ENCODE results near the gene CACUL1.
A peak's percentile ranks its signal among the peaks of the same experiment; 100 is the strongest.
"Not testable (repeated sequence)": the region's sequence is repeated elsewhere in the genome, so short reads cannot be mapped to it uniquely, and the experiment has no call there.

The CACUL1 gene

DNA sequence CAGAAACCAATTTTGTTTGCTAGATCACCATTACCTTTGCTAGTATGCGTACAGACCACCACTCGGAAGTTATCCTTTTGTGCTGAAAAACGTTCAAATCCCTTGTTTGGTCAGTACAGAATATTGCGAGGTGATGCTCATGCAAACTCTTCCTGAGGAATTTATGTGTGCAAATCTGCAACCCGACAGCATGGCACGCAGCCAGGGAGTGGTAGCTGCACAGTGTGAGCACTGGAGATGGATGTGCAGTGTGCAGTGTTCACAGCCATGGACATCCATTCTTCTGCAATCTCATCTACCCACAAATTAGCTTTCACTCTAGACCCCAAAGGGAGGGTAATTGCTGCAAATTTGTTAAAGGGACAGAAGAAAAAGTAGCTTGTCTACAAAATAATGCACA lies 72.2 kb downstream of the CACUL1 start:
- DNase-seq (ENCODE audit: low read depth), result no peak

DNA sequence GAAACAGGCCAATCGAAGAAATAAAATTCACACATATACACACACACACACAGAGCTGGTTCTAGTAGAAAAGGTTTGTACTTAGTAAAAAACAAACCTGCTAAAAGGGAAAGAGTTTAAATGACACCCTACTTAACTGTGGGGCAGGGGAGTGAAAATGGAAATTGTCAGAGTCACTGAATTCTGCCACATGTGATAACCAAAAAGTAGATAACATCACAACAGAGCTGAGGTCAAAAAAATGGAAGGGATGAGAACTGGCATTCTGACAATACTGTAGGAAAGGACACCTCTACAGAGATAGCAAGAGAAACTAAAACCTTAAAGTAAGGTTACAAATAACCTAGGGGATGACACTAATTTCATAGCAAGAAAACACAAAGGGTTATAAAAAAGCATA lies 74.6 kb downstream of the CACUL1 start:
- DNase-seq (ENCODE audit: low read depth), result no peak

DNA sequence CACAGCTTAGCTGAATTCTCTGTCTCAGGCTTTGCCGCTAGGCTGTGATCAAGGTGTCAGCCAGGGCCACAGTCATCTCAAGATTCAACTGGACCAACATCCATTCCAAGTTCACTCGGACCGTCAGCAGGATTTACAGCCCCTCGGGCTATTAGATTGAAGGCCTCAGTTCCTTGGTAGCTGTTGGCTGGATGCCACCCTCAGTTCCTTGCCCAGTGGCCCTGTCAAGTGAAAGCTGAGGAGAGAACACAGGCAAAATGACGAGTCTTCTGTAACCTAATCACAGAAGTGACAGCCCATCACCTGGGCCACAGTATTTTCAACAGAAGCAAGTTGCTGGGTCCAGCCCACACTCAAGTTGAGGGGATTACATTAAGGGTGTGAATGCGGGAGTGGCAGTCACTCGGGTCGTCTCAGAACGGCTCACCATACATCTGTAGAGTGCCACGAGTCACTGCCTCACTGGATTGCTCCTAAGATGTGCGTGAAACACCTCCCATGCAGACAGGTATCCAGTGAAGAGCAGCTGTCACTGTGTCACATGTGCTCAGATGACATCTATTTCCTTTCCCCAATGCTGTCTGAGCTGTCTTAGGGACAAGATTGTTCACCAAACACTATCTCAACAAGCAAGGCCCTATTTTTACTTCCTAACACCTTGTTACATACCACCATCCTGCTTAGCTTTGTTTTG lies 80.4 kb downstream of the CACUL1 start:
- DNase-seq (ENCODE audit: low read depth), result no peak

DNA sequence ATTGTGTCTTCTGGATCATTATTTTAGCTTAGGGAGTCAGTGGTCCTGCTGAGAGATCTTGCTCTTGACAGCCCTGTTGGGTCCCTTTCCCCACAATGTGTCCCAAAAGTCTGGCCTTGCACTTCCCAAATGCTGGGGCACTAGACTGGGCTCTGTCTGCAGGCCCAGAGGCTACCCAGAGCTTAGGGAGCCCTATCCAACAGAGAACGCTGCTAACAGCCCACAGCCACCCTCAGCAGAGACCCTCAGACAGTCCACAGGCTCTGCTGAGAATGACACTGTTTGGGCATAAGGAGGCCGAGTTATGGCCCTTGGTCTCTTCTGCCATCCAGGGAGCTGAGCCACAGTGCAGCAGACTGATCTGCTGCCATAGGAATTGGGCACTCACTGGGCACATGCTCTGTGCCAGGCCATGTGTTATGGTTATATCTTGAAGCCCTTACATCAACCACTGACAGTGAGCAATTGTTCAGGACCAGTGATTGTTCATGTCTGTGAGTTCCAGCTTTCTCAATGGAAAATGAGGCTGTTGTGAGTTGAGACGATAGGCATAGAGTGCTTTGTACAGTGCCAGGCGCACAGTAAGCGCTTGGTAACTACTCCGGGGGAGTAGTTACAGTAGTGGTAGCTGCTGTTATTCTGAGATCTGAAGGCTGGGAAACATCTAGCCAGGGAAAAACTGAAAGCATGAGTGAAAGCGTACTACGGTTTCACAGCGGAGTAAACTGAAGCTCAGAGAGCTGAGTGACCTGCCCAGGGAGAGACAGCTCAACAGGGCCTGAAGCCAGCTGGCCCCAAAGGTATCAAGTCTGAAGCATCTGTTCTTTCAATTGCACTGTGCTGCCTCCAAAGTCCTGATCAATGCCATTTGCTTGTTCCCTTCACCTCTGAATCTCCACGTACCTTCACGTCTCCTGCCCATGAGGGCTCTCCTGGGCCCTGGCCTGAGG lies 81.7 kb downstream of the CACUL1 start:
- DNase-seq (ENCODE audit: low read depth), result no peak

DNA sequence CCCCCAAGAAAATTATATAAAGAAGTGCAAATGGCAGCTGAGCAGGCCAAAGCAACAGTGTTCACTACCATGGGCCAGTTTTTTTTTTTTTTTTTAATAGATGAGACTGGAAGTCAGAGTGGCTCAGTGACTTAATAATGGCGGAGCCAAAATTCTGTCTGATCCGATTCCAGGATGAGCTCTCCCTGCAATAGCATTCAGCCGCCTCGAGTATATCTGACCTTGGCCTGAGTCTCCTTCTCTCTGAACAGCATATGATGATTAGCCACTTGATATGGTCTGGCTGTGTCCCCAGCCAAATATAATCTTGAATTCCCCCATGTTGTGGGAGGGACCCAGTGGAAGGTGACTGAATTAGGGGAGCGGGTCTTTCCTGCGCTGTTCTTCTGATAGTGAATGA lies 82.6 kb downstream of the CACUL1 start:
- no peak for DNase-seq (ENCODE audit: low read depth)

DNA sequence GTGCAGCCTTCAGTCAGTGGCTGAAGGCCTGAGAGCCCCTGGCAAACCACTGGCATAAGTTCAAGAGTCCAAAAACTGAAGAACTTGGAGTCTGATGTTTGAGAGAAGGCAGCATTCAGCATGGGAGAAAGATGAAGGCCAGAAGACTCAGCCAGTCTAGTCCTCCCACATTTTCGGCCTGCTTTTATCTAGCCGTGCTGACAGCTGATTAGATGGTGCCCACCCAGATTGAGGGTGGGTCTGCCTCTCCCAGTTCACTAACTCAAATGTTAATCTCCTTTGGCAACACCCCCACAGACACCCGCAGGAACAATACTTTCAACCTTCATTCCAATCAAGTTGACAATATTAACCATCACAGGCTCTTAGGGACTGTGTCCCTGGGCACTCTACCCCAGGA lies 83.5 kb downstream of the CACUL1 start:
- not testable (repeated sequence) for DNase-seq (ENCODE audit: low read depth)

DNA sequence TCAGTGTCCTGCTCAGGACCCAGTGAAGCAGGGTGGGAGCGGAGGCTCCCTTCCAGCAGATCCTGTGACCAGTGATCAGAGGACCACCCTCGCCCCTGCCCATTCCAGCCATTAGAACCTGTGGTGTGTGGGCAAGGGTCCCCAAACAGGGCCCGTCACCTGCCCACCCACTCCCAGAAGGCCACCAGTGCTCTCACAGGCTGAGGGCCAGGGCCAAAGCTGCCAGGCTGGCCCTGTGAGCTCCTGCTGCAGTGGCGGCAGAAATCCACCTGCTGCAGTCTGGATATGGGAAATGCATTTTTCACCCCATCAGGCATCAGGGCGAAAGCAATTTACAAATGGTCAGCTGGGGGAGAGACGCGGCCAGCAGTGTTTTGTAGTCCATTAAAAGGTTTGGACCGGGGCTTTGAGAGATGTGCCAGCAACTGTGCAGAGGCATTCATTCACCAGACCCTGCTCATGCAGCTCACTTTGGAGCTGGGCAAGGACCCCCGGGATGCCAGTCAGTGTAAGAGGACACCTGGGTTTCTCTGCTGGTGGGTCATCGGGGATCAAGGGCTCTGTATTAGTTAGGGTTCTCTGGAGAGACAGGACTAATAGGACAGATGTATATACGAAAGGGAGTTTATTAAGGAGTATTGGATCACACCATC lies 84.2 kb downstream of the CACUL1 start:
- DNase-seq (ENCODE audit: low read depth), result no peak

DNA sequence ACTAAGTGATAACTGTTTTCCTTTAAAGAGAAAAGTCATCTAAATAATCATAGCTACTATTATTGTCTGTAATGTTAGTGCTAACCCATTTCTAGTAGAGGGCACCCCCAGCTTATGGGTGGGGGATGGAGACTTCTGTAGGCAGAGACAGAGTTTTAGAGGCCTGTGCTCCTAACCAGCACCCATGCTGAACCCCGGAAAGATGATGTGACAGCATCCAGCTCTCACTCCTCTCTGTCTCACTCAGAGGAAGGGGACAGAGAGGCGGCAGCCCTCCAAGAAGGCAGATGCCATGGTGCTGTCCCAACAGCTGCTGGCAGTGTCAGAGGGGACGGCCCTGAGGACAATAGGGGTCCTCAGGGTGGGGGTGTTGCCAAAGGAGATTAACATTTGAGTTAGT lies 84.9 kb downstream of the CACUL1 start:
- no peak for DNase-seq (ENCODE audit: low read depth)

DNA sequence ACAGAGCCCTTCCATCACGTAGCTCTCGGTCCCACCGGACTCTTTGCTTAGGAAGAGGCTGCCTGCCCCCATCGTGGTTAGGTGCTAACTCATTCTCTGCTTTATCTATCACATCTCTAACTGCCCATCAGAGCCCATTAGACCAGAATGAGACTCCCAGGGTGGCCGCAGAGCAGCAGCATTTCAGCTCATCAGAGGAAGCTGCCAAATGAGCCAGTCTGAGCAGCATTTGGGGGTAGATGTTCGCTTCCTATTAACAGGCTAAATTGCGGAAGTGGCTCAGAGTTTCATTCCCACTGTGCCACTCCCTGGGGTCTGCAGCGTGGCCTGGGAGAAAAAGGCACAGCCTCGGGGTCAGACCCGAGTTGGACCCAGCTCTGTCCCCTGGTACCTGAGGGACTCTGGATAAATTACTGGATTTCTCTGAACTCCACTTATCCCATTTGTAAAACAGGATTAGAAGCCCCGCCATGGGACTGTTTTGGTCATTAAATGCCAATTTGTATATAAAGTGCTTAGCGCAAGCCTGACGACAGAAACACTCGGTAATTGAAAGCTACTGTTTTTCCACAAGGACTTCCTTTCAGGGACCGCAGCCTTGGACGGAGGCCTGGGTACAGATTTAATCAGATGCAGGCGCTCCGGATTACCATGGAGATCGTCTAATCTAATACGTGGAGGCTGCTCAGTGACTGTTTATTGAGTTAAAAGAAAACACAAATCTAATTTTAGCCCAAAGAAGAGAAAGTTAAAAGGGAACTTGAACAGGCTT lies 85.6 kb downstream of the CACUL1 start:
- peak; percentile 17 for DNase-seq (ENCODE audit: low read depth)

DNA sequence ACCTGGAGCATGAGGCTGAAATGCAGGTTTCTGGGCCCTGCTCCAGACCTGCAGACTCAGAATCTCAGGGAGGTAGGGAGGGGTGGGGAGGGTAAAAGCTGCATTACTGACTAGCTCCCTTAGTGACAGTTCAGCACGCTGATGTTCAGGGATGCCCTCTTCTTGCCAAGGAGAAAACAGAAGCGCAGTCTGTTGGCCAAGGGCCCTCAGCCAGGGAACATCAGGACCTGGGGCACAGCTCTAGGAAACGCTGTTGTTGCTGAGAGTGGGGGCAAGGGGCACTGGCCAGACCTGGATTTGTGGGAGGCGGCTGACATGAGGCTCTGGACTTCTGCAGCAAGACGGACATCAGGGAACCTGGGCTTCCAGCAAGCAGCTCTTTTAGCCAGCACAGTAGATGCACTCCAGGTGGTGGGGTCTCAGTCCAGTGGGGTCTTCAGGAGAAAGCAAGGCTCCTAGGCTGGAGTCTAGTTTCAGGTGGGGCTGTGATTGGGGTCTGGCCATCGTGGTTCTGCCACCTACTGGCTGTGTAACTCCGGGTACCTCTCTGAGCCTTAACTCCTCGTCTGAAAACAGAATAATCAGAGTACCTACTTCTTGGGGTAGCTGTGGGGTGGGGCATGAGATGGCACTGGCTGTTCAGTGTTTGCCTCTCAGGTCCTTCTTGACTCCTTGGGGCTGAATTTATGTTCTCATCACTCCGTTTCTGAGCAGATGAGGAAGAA lies 86.4 kb downstream of the CACUL1 start:
- no peak for DNase-seq (ENCODE audit: low read depth)

DNA sequence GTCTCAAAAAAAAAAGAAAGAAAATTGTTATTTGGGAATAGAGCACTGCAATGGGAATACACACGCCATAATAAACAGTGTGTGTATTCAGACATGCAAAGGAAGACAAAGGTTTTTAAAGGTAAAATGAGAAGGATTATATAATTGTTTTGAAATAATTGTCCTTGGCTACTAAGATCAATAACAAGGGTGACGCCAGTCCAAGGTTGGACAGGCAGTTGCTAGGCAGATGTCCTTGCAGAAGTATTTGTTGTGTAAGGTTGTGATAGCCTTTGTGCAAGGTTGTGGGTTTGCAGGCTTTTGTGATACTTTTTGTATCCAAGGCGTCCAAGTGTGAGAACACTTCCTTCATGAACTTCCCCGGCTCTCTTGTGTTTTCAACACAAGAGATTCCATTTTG lies 87.0 kb downstream of the CACUL1 start:
- no peak for DNase-seq (ENCODE audit: low read depth)

DNA sequence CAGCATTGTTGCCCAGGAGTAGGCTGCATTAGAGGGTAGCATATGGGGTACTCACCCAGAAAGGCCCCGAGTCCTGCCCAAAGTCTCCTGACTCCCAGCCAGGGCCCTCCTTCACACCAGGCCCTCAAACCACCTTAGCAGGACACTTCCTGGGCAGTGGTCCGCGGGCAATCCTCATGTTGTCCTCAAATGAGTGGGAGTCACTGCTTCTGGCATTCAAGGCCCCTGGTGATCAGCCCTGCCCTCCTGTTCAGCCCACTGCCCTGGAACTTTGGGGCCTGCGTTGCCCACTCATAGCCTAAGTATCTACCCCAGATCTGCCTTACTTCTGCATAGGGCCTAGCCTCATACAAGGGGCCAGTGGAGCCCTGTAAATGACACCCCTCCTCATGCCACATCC lies 88.4 kb downstream of the CACUL1 start:
- no peak for DNase-seq (ENCODE audit: low read depth)

DNA sequence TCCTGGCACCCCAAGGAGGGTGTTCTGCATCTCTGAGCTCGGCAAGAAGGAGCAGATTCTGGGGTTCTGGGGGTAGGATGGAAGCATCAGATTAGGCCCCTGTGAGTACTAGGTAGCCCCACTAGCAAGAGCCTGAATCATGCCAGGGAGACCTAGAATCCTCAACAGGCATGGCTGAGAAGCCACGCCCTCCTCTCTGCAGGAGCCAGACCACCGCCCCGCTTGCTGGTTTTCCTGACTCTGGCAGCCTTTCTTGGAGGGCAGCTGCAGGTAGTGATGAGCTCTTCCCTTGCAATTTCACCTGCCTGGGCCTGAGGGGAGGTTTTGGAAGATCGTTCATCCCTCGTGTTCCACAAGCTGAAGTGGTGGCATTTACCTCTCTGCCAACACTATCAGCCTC lies 90.4 kb downstream of the CACUL1 start:
- DNase-seq (ENCODE audit: low read depth), result no peak

DNA sequence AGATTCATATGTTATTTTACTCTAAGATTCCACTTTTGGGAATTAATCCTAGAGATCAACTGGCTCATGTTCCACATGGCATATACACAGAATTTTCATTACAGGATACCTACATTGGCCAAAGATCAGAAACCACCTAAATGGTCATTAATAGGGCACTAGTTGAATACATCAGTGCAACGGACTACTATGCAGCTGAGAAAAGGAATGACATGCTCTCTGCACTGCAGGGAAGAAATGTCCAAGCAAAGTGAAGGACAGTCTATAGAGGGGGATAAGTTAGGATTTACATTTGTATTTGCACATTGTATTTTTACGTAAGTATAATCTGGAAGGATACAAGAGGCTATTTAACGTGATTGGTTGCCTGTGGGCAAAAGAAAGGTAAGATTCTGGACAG lies 91.6 kb downstream of the CACUL1 start:
- DNase-seq (ENCODE audit: low read depth), result no peak

DNA sequence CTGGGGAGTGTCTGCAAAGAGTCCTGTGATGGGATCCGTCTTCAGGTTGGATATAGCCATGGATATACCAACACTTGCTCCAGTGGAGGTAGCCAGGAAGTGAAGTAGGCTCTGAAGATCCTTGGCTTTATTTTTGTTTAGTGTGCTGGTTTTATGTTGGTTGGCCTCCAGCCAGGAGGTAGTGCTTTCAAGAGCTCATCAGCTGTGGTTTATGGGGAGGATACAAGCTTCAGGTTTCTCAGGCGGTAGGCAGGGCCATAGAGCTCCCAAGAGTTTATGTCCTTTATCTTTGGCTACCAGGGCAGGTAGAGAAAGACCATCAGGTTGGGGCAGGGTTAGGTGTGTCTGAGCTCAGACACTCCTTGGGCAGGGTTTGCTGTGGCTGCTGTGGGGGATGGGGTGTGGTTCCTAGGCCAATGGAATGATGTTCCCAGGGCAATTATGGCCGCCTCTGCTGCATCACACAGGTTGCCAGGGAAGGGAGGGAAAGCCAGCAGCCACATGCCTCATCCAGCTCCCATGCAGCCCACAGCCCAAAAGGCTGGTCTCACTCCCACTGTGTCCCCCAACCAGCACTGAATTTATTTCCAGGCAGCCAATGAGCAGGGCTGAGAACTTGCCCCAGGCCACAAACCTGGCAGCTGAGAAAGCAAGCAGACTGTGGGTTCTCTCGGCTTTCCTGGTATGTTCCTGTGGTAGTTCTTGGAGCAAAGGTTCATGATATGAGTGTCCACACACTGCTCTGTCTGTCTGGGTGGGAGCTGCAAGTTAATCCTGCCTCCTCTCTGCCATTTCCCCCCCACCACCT lies 92.3 kb downstream of the CACUL1 start:
- DNase-seq (ENCODE audit: low read depth), result no peak

DNA sequence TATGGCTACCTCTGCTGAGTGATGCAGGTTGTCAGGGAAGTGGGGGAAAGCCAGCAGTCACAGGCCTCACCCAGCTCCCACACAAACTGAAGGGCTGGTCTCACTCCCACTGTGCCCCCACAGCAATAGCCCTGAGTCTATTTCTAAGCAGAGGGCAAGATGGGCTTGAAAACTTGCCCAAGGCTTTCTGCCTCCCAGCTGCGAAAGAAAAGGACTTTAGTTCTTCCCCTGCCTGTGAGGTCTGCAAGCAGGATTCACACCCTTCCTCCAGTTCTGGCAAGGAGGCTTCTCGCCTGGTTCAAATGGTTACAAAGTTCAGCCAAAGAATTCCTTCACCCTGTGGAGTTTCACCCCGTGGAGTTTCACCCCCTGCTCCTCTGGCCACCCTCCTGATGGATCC lies 96.0 kb downstream of the CACUL1 start:
- no peak for DNase-seq (ENCODE audit: low read depth)

DNA sequence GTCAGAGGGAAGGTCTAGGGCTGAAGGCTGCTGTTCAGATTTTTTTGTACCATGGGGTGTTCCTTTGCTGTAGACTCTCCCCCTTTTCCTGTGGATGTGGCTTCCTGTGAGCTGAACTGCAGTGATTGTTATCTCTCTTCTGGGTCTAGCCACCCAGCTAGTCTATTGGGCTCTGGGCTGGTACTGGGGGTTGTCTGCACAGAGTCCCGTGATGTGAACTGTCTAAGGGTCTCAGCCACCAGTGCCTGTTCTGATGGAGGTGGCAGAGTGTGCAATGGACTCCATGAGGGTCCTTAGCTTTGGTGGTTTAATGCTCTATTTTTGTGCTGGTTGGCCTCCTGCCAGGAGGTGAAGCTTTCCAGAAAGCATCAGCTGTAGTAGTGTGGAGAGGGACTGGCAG lies 96.6 kb downstream of the CACUL1 start:
- not testable (repeated sequence) for DNase-seq (ENCODE audit: low read depth)

DNA sequence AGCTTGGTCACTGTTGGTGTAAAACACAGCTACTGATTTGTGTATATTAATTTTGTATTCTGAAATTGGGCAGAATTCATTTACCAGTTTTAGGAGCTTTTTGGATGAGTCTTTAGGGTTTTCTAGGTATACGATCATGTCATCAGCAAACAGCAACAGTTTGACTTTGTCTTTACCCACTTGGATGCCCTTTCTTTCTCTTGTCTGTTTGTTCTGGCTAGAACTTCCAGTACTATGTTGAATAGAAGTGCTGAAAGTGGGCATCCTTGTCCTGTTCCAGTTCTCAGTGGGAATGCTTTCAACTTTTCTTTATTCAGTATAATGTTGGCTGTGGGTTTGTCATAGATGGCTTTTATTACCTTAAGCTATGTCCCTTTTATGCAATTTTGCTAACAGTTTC lies 109.5 kb downstream of the CACUL1 start:
- DNase-seq (ENCODE audit: low read depth), result not testable (repeated sequence)

DNA sequence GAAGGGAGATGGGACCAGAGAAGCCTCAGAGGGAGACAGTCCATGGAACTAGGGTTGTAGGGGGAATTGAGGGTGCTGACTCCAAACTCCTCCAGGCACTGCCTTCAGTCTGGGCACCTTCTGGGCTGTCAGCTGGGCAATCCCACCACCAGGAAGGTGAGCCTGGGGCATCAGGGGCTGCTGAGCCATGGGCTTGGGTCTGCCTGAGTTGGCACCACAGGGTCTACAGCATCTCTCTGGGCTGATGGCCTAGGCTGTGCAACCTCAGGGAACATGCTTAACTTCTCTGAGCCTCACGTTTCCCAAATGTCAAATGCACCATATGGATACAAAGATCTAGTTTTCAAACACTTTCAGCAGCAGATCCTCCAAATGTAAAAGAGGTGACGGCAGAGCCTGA lies 112.5 kb downstream of the CACUL1 start:
- DNase-seq (ENCODE audit: low read depth), result no peak

DNA sequence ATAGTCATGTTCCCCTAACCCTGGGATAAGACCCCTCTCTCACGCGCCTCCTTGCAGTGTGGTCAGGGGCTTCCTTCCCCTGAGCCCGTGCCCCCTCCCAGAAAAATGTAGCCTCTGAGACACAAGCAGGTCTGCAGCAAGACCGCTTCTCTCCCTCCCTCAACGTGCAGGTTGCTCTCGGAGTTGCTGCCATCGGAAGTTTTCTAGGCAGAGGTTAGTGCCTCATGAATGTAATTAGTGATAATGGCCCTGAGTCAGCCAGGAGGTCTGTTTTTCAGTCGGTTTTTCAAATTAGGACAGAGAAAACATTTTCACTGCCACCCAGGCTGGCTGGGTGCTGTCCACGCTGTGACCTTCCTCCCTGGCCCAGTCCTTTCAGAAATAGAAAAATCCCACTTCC lies 116.1 kb downstream of the CACUL1 start:
- no peak for DNase-seq (ENCODE audit: low read depth)
